ENCODE data around the gene SLC6A3. TPM values are rescaled to one million over a fixed set of nuclear protein-coding genes. Genes with fewer than 3 reads are reported as not detected.

SLC6A3 gene
- total RNA-seq, 1 experiment from 2014 or later, result not detected

- Histone ChIP-seq H3K36me3 (ENCODE audit: insufficient read depth, low read length, poor library complexity, severe bottlenecking) (no peaks in the 10 kb centered on the region), H3K4me1 (ENCODE audit: insufficient read depth, low read length, poor library complexity, severe bottlenecking) (no peaks in the 10 kb centered on the region), H3K9me3 (ENCODE audit: low read depth, low read length, poor library complexity, severe bottlenecking) (no peaks in the 10 kb centered on the region), H3K27ac (ENCODE audit: low read depth, low read length, poor library complexity, severe bottlenecking) (no peak overlapping the region), H3K27me3 (replicated peaks; ENCODE audit: insufficient read depth, low read depth, low read length, poor library complexity) (peaks cover 53% of the 10 kb centered on the region), H3K4me3 (ENCODE audit: low read depth, low read length, poor library complexity, severe bottlenecking) (no peak overlapping the region)
- BruUV-seq (replicated peaks), result no TSS peak
- DNase-seq (ENCODE audit: low spot score), result no peak
- ChIA-PET POLR2A (ENCODE audit: low non-redundant PET) (no interaction called here), CTCF (no interaction called here)
- TF ChIP-seq EZH2 (IDR thresholded peaks at IDR 0.05; ENCODE audit: borderline replicate concordance, low read depth, low read length, poor library complexity, severe bottlenecking), result no peak
- TF ChIP-seq, protein P1, sequence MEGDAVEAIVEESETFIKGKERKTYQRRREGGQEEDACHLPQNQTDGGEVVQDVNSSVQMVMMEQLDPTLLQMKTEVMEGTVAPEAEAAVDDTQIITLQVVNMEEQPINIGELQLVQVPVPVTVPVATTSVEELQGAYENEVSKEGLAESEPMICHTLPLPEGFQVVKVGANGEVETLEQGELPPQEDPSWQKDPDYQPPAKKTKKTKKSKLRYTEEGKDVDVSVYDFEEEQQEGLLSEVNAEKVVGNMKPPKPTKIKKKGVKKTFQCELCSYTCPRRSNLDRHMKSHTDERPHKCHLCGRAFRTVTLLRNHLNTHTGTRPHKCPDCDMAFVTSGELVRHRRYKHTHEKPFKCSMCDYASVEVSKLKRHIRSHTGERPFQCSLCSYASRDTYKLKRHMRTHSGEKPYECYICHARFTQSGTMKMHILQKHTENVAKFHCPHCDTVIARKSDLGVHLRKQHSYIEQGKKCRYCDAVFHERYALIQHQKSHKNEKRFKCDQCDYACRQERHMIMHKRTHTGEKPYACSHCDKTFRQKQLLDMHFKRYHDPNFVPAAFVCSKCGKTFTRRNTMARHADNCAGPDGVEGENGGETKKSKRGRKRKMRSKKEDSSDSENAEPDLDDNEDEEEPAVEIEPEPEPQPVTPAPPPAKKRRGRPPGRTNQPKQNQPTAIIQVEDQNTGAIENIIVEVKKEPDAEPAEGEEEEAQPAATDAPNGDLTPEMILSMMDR (conservative IDR thresholded peaks at IDR 0.05; ENCODE audit: low read depth, low read length), result no peak
- intact Hi-C loops (cut with micrococcal nuclease; ENCODE audit: unreplicated experiment), result no loop called here
These were observed 5.7 kb downstream of the SLC6A3 start for GRCh38 chr5:1439388-1440097.

DNA sequence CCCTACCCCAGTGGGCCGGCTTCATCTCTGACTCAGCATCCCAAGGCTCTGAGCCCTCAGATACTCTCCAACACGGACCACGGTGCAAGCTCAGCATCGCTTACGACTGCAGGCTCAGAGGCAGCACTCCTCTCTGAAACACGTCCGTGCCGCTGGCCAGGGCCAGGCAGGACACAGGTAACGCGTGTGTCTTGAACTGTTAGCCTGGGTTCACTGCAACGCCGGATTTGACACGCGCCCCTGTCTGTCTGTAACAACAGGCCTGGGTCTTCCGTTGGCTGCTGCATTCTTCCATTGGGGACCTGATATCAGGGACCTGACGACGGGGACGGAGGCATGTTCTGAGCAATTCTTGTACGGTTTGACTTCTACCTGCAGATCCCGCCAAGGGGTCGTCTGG is 6.4 kb downstream of the SLC6A3 start:
- no peak overlapping the region for H3K27ac ChIP-seq (ENCODE audit: low read depth, low read length, poor library complexity, severe bottlenecking)
- no peaks in the 10 kb centered on the region for H3K4me1 ChIP-seq (ENCODE audit: insufficient read depth, low read length, poor library complexity, severe bottlenecking)
- H3K4me3 ChIP-seq (ENCODE audit: low read depth, low read length, poor library complexity, severe bottlenecking), result no peak overlapping the region
- H3K27me3 ChIP-seq (replicated peaks; ENCODE audit: insufficient read depth, low read depth, low read length, poor library complexity), result peaks cover 46% of the 10 kb centered on the region
- no peaks in the 10 kb centered on the region for H3K9me3 ChIP-seq (ENCODE audit: low read depth, low read length, poor library complexity, severe bottlenecking)
- ChIA-PET POLR2A (ENCODE audit: low non-redundant PET) (no interaction called here), CTCF (no interaction called here)
- intact Hi-C loops (cut with micrococcal nuclease; ENCODE audit: unreplicated experiment), result no loop called here
- DNase-seq (ENCODE audit: low spot score), result no peak
- no peaks in the 10 kb centered on the region for H3K36me3 ChIP-seq (ENCODE audit: insufficient read depth, low read length, poor library complexity, severe bottlenecking)
- TF ChIP-seq, protein P1 (conservative IDR thresholded peaks at IDR 0.05; ENCODE audit: low read depth, low read length), result no peak
- TF ChIP-seq EZH2 (IDR thresholded peaks at IDR 0.05; ENCODE audit: borderline replicate concordance, low read depth, low read length, poor library complexity, severe bottlenecking), result no peak
- no TSS peak for BruUV-seq (replicated peaks)

GRCh38 chr5:1437876-1438559 is 7.2 kb downstream of the SLC6A3 start:
- Histone ChIP-seq H3K9me3 (ENCODE audit: low read depth, low read length, poor library complexity, severe bottlenecking) (no peaks in the 10 kb centered on the region), H3K27ac (ENCODE audit: low read depth, low read length, poor library complexity, severe bottlenecking) (no peak overlapping the region), H3K4me3 (ENCODE audit: low read depth, low read length, poor library complexity, severe bottlenecking) (no peak overlapping the region), H3K4me1 (ENCODE audit: insufficient read depth, low read length, poor library complexity, severe bottlenecking) (no peaks in the 10 kb centered on the region), H3K36me3 (ENCODE audit: insufficient read depth, low read length, poor library complexity, severe bottlenecking) (no peaks in the 10 kb centered on the region), H3K27me3 (replicated peaks; ENCODE audit: insufficient read depth, low read depth, low read length, poor library complexity) (peaks cover 37% of the 10 kb centered on the region)
- ChIA-PET CTCF (no interaction called here), POLR2A (ENCODE audit: low non-redundant PET) (no interaction called here)
- BruUV-seq (replicated peaks), result no TSS peak
- DNase-seq (ENCODE audit: low spot score), result no peak
- intact Hi-C loops (cut with micrococcal nuclease; ENCODE audit: unreplicated experiment), result no loop called here
- TF ChIP-seq EZH2 (IDR thresholded peaks at IDR 0.05; ENCODE audit: borderline replicate concordance, low read depth, low read length, poor library complexity, severe bottlenecking), result no peak
